NOMO-1 treated with DMSO at 0.1 percent for 48 hours (cell line): Measurements from ENCODE around the gene SERTM1.

Experiments
- DNase-seq: peaks from one replicate; lab custom pipeline; 2025; ENCODE audit not compliant: unreplicated experiment; lab: John Stamatoyannopoulos, UW

SERTM1 gene

GRCh38 chr13:36673838-36674326 lies at the start of gene SERTM1:
Gene SERTM1, plus strand, starts transcription at chr13:36674020. Its CDS starts 21,059 bp downstream, at chr13:36695079.
- no peak for DNase-seq

DNA sequence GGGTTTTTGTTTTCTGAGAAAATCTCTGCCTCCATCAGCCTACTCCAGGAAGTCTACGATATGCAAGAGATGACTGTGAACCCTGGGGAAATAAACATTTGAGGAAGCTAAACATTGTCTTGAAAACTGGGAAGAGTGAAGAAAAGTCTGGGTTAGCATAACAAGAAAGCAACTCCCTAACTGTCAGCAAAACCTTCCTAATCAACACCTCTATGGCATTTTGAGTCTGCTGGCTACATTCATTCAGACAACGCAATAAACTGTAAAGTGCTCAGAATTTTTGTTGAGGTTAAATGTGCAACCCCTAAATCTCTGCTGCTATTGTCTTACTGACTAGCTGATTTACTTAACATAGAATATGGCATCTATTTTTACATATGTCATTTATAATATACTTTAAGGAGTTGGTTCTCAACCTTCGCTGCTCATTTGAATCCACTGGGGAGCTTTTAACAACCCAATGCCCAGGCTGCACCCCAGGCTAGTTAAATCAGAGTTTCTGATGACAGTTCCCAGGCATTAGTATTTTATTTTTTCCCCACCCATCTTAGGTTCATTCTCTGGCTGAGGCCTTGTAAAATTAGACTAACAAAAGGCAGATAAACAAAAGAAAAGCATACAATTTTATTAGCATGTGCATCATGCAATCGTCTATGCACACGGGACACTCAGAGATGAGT lies 45.3 kb upstream of the SERTM1 start:
- no peak for DNase-seq

- no peak for DNase-seq
Observed at GRCh38 chr13:36629057-36629385, 44.8 kb upstream of the SERTM1 start.

GRCh38 chr13:36630181-36630803 lies 43.5 kb upstream of the SERTM1 start:
- DNase-seq, result no peak

DNA sequence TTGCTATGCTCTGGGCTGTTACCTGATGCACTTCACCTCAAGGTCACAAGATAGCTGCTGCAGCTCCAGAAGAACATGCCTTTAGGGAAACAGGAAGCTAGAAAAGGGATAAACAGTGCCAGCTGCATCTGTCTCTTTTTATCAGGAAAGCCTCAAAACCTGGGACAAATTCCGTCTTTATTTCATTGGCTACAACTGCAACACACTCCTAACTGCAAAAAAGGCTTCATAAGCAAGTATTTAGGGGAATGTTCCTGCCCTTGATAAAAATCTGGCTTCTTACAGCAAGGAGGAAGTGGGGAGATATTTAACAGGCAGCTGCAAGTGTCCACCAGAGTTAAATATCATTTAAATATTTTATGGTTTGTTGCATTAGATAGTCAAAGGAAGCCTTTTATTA lies 34.2 kb upstream of the SERTM1 start:
- DNase-seq, result no peak

GRCh38 chr13:36650611-36651010 lies 23.2 kb upstream of the SERTM1 start:
- DNase-seq, result no peak

- DNase-seq, result no peak
Observed at GRCh38 chr13:36665630-36666029, 8.2 kb upstream of the SERTM1 start.

DNA sequence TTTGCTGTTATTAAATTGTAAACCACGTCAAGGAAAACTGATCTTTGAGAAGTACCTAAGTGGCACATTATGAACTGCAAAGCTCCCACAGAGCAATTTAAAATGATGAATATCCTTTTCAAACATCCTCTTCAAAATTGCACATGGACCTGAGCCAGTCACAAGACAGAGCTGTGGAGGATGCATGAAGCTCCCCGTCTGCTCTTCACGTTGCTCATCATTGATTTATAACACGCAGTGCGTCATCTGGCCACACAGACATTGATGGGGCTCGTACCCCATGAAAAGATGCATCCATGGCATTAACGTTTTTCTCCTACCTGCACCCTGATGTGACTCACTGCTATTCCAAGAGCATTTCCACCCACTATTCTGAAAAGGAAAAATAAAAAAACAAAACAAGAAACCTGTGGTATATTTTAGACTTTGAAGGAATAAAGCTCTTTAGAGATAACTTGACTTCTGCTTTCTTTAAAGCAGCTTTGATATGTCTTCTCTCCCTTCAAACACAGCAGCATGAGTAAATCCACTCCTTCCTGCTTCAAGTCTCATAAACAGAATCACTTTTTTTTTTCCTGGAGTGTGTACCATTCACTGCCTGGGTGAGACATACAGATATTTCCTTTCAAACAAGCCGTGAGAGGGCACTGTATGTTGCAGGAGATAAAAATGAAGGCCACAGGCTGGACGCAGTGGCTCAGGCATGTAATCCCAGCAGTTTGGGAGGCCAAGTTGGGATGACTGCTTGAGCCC lies 7.2 kb upstream of the SERTM1 start:
- no peak for DNase-seq

- peak; percentile 29 for DNase-seq
Observed at GRCh38 chr13:36668316-36668715, 5.5 kb upstream of the SERTM1 start.

DNA sequence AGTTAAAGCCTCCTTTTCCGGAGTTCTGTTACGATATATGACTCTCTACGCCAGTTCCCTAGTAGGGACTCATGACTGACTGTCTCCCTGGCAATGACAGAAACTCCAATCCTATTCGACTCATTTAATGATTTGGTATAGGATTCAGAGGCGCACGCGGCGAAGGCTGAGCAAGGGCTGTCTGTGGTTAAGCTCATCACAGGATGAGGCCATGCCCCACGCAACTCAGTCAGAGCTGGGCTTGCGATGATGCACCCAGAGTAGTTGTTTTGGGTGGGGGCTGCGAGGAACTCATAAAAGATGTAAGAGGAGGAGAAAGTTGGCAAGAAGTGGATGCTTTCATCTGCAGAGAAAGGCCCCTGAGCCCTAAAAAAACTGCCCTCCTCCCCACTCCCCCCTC lies 468 bp upstream of the SERTM1 start:
- DNase-seq, result no peak

DNA sequence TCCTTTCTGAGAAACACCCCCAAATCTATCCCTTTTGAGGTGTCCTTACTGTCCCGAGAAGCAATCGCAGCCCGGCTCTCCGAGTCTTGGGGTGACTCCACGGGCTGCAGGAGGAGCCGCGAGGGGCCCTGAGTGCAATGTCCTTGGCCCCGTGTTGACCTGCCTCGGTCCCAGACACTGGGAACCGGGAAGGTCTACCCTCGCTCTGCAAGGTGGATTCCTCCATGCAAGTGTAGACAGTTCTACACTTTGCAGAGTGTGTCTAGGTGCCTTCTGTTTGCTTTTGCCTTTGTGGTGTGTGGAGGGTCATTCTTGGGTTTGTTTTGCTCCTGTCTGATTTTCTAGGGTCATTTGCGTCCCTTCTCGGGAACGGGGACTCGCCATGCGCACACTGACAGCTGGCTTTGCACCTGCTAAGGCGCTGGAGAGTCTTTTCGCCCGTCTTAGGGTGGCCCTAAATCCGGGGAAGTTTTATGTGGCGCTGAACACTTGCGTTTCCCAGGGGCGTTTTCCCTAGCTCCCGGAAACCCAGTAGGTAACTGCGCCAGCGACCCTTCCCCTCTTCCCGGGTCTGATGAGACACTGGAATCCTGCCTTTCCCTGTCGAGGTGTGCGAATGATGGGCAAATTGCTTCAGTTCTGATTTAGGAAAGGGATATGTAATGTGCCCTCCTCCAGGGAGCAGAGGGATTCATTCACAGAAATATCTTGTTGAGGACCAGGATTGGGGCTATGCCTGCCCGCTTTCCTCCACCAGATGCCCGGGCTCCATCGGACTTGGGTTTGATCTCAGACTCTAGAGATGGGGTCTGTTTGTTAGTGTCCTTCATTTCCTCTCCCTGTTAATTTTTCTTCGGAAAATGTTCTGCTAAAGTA lies 755 bp downstream of the SERTM1 start:
- DNase-seq, result no peak

GRCh38 chr13:36675213-36675536 lies 1.4 kb downstream of the SERTM1 start:
- no peak for DNase-seq

- no peak for DNase-seq
Observed at GRCh38 chr13:36680913-36681312, 7.1 kb downstream of the SERTM1 start.

- DNase-seq, result no peak
Observed at GRCh38 chr13:36681894-36682624, 8.2 kb downstream of the SERTM1 start.

GRCh38 chr13:36683701-36684100 lies 9.9 kb downstream of the SERTM1 start:
- no peak for DNase-seq

GRCh38 chr13:36685927-36686326 lies 12.1 kb downstream of the SERTM1 start:
- DNase-seq, result no peak

DNA sequence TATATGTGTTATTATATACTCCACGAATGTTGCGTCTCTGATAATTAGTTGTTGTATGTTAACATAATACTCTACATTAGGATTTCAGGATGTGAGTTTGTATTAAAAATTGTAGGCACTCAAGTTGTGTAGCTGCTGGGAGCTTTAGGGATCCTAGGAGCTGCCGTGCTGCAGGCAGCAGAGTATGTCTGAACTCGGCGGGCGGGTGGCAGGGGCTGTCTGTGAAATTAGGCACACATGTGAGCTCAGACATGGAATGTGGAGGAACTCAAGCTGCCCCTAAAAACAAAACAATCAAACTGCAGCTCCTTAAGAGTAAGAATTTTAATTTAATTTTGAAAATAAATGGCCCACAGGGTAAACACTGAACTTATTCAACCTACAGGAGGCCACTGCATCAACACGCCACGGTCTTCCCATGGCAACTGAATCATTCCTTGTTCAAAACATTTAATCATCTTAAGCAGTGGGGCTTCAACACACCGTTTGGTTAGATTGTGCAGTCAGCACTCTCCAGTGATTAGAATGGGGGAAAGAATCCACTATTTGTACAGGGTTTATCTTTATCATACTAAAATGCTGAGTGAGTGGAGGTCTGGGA lies 22.7 kb downstream of the SERTM1 start:
- no peak for DNase-seq

GRCh38 chr13:36700170-36700569 lies 26.4 kb downstream of the SERTM1 start:
- no peak for DNase-seq

DNA sequence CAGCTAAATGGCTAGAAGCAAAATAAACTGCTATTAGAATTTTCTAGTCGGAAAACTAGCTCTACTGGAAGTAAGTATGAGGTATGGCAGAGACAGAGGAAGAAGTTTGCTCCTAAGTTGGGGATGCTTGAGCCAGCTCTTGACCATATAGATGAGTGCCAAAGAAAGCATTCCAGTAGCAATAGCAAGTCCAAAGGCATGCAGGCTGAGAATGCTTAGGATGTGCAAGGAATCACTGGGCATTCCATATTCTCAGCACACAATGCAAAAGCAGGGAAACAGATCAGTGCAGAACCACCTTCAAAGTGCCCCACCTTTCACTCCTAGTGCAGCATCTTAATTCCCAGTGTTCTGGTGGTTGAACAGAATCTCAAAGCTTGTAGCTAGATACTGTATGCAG lies 32.9 kb downstream of the SERTM1 start:
- no peak for DNase-seq

DNA sequence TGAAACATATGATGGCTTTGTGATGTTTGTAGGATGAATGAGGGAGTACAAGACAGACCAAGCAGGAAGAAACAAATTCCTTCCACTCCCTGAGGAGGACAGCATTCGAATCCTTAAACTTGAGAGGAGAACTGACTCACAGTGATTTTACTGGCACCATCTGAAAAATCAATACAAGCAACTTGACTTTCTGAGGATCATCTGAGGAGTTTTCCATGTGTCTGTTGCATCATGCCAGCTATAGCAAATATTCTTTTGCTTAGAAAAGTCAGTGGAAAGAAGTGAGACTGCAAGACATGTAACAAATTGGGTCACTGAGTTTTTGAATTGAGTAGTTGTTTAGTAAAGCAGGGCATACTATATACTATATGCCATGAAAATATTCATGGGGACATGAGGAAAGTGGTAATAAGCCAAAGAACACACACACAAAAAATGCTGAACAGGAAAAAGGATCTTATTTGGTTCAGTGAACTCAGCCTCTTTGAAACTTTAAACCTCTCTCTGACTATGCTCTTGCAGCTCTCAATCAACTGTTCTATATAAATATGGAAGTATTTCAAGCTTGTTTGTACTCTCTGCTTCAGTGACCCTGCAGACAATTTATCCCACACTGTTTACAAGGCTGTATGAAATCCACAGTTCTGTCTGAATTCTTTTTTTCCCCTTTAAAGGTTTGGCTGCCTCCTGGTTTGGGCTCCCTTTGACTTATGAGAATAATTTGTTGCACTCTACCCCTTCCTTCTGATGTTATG lies 35.5 kb downstream of the SERTM1 start:
- DNase-seq, result no peak
